CD4-positive, alpha-beta memory T cell (primary cell): ENCODE data around the gene BBX. TPM values are rescaled to one million over a fixed set of nuclear protein-coding genes. Genes with fewer than 3 reads are reported as not detected.

ENCODE experiments used
- CTCF ChIA-PET: fragments of 350-600 bp; sonication (Branson Sonifier 250); formaldehyde crosslinking; loops from one replicate; lab custom pipeline; 2021; ENCODE audit warnings: inconsistent platforms; ENCODE audit not compliant: partially characterized antibody; lab: Charles Lee
- POLR2A ChIA-PET: fragments of 350-600 bp; sonication (Branson Sonifier 250); formaldehyde crosslinking; loops from one replicate; lab custom pipeline; 2021; ENCODE audit not compliant: partially characterized antibody; lab: Charles Lee
- DNase-seq, 5 donors: peaks; one replicate each; pipeline versions ENCODE4 v3.0.0 to v3.0.0-alpha.2; 2020 to 2022; ENCODE audit warnings: mixed read lengths in 1 of 5
- H3K27ac ChIP-seq: one replicate; pipeline ENCODE4 v1.7.0; 2013; ENCODE audit warnings: low read depth, low read length
- H3K27me3 ChIP-seq: 2 replicates; pipeline ENCODE4 v1.7.0; 2013; ENCODE audit warnings: mild to moderate bottlenecking, low read length, moderate library complexity; ENCODE audit not compliant: insufficient read depth
- H3K36me3 ChIP-seq: 2 replicates; pipeline ENCODE4 v1.7.0; 2013; ENCODE audit warnings: mild to moderate bottlenecking, low read length, moderate library complexity; ENCODE audit not compliant: insufficient read depth
- H3K4me1 ChIP-seq: 2 replicates; pipeline ENCODE4 v1.7.0; 2013; ENCODE audit warnings: mild to moderate bottlenecking, low read length, moderate library complexity; ENCODE audit not compliant: insufficient read depth
- H3K4me3 ChIP-seq, 2 donors: one replicate each; pipeline ENCODE4 v1.7.0; 2013; ENCODE audit warnings: low read length in 2 of 2, mild to moderate bottlenecking in 1 of 2
- H3K9me3 ChIP-seq, 2 donors: one replicate each; pipeline ENCODE4 v1.7.0; 2013; ENCODE audit warnings: low read length in 2 of 2, control low read depth in 1 of 2; ENCODE audit not compliant: control insufficient read depth in 1 of 2
- H3K27ac Mint-ChIP-seq, 7 donors: one replicate each; pipeline ENCODE4 v1.8.0; 2020 to 2021; ENCODE audit warnings: mixed read lengths in 7 of 7, mild to moderate bottlenecking in 6 of 7, inconsistent platforms in 3 of 7, moderate library complexity in 3 of 7
- H3K27me3 Mint-ChIP-seq, 2 donors: one replicate each; pipeline ENCODE4 v1.8.0; 2020 to 2021; ENCODE audit warnings: mixed read lengths in 2 of 2
- H3K36me3 Mint-ChIP-seq, 2 donors: one replicate each; pipeline ENCODE4 v1.8.0; 2020 to 2021; ENCODE audit warnings: mixed read lengths in 2 of 2, inconsistent platforms in 1 of 2, mild to moderate bottlenecking in 1 of 2
- H3K4me1 Mint-ChIP-seq, 4 donors: one replicate each; pipeline ENCODE4 v1.8.0; 2020 to 2021; ENCODE audit warnings: mixed read lengths in 4 of 4, mild to moderate bottlenecking in 1 of 4
- H3K4me3 Mint-ChIP-seq, 8 donors: one replicate each; pipeline ENCODE4 v1.8.0; 2020 to 2021; ENCODE audit warnings: mixed read lengths in 8 of 8, mild to moderate bottlenecking in 7 of 8, moderate library complexity in 6 of 8, inconsistent platforms in 3 of 8
- H3K9me3 Mint-ChIP-seq, 8 donors: one replicate each; pipeline ENCODE4 v1.8.0; 2020 to 2021; ENCODE audit warnings: mixed read lengths in 8 of 8, mild to moderate bottlenecking in 5 of 8, inconsistent platforms in 3 of 8, moderate library complexity in 1 of 8
- intact Hi-C: fragments of 100-400 bp; cut with micrococcal nuclease; formaldehyde crosslinking; loops from one replicate; pipeline ENCODE4 v1.15.1; 2023
- polyA plus RNA-seq, 2 donors: library from polyadenylated mRNA; unstranded; fragments of 300-500 nt; fragmentation: Illumina TruSeq; gene quantifications; one replicate each; pipeline ENCODE4 v1.2.3, GENCODE V29; 2021
- total RNA-seq, 2 experiments: library from RNA; stranded (reverse); gene quantifications; one replicate each; pipeline ENCODE4 v1.2.3, GENCODE V29; 2021

BBX gene
- total and polyA plus RNA-seq, 4 experiments from 2014 or later: 85.4 to 101 (median 96.5) TPM

DNA sequence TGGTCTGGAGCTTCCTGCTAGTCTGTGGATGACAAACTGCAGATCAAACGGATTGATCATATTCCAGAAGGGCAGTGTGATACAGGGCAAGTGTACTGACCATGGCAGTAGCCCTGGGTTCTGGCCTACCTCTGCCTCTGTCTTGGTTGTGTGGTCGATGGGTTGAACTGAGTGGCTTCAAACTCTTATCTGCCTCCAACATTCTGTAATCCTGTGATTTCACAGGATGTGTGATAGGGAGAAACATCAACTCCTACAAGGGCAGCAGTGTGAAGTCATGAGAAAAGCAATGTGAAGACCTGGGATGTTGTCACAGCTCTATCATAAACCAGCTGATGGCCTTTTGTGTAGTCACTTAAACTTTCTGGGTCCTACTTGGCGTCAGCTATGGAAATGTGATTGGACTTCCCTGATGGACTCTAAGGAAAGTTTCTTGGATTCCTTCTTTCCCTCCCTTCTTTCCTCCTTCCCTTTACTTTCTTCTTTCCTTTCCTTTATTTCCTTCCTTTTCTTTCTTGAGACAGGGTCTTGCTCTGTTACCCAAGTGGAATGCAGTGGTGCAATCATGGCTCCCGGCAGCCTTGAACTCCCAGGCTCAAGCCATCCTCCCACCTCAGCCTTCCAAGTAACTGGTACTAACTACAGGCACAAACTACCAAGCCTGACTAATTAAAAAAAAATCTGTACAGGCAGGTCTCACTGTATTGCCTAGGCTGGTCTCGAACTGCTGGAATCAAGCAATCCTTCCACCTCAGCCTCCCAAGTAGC, 114.8 kb downstream of the BBX start:
- POLR2A ChIA-PET: interaction anchor here (0.6 kb wide), 1 partner anchor 13 kb away, joined by 3 read pairs; no protein-coding TSS in a partner anchor

DNA sequence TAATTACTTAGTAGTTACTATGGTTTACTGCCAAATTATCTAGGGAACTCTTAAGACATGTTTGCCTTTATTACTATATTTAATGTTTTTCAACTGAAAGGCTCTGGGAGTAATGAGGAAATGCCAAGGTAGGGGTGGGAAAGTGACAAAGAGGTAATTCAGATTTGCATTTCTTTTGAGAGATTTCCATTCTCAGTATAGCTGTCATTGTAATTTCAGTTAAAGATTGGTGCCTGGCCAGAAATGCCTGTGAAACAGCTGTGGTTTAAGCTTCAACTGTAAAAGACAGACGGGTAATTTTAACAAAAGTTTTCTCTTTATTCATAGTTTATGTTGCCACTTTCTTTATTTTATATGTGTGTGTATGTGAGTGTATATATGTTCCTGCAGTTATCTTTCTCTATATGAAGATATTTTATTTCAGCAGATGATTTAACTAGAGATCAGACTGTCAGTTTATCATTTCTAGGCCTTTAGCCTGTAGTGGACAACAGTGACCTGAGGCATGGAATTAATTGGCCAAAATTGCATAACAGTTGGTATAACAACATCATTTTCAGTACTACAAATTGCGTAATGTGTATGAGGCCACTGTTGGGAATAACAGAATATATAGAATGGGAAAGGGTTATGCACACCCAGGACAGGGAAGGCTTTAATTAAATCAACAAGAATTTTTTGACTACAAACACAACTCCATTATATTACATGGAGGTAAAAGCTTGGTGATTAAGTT, 119.0 kb downstream of the BBX start:
- Mint-ChIP-seq H3K4me1 (peaks cover 0 to 24% (median 15%) of the 10 kb centered on the region in 4 donors), H3K36me3 (peaks cover 4 to 18% of the 10 kb centered on the region in 2 donors), H3K9me3 (no peaks in the 10 kb centered on the region), H3K27ac (peak overlapping the region in 1 of 7 donors; percentile 46), H3K4me3 (no peak overlapping the region), H3K27me3 (no peaks in the 10 kb centered on the region)
- intact Hi-C loops: no loop called here
- Histone ChIP-seq H3K9me3 (no peaks in the 10 kb centered on the region), H3K27me3 (no peaks in the 10 kb centered on the region), H3K4me3 (no peak overlapping the region), H3K4me1 (no peaks in the 10 kb centered on the region), H3K36me3 (no peaks in the 10 kb centered on the region), H3K27ac (no peak overlapping the region)
- CTCF ChIA-PET: no interaction called here
- POLR2A ChIA-PET: no interaction called here
- no peak for DNase-seq

More for the DNA sequence above, 114.8 kb downstream of the BBX start:
- Histone ChIP-seq H3K4me3 (no peak overlapping the region), H3K27ac (no peak overlapping the region), H3K27me3 (no peaks in the 10 kb centered on the region), H3K9me3 (no peaks in the 10 kb centered on the region), H3K4me1 (no peaks in the 10 kb centered on the region), H3K36me3 (no peaks in the 10 kb centered on the region)
- Mint-ChIP-seq H3K27ac (no peak overlapping the region), H3K9me3 (no peaks in the 10 kb centered on the region), H3K36me3 (peaks cover 3 to 12% of the 10 kb centered on the region in 2 donors), H3K27me3 (no peaks in the 10 kb centered on the region), H3K4me3 (no peak overlapping the region), H3K4me1 (peaks cover 4 to 24% (median 20%) of the 10 kb centered on the region in 4 donors)
- intact Hi-C loops: no loop called here
- no peak for DNase-seq
- CTCF ChIA-PET: interaction anchor here (1.3 kb wide), 1 partner anchor 24 kb away, joined by 3 read pairs; no protein-coding TSS in a partner anchor

DNA sequence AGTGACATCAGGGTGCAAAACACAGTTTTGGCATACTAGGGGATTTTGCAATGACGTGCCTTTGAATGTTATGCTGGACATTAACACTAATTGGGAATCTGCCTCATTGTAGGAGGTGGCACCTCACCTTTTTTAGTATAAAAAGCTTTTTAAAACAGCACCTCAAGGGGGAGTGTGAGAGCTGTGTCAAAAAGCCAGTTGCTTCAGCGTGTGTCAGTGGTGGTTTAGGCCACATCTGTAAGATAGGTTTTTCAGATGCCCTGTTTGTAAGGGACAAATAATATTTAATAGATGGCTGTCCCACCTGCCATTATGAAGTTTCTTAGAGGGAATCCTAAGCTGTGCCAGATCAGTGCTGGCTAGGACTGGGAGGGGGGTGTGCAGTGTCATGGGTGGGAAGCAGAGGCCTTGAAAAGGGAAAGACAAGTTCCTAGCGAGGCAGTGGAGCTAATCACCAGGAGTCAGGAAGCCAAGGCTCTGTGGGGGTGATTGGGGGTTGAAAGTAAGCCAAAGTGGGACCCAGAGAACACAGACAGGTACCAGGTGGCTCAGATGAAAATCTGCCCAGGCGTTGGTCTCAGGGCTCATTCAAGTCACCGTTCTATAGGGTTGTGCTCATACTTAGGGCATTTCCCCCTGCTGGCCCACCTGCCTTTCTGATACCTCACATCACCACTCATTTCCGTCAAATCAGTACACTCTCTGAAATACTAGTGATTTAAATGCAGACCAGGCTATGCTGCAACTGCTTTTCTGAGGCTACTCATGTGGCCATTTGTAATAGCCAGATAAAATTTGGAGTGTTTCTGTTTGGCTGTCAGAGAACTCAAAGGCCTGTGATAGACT, 120.5 kb downstream of the BBX start:
- no peak for DNase-seq
- CTCF ChIA-PET: interaction anchor here (0.9 to 1.9 kb wide), 3 partner anchors 10 to 32 kb away, joined by 3 to 7 read pairs (median 4); no protein-coding TSS in a partner anchor
- Histone ChIP-seq H3K27me3 (no peaks in the 10 kb centered on the region), H3K4me1 (no peaks in the 10 kb centered on the region), H3K4me3 (no peak overlapping the region), H3K36me3 (no peaks in the 10 kb centered on the region), H3K9me3 (no peaks in the 10 kb centered on the region), H3K27ac (no peak overlapping the region)
- peaks cover 0 to 30% (median 17%) of the 10 kb centered on the region in 4 donors for H3K4me1 Mint-ChIP-seq
- no peak overlapping the region for H3K4me3 Mint-ChIP-seq
- peaks cover 14 to 27% of the 10 kb centered on the region in 2 donors for H3K36me3 Mint-ChIP-seq
- H3K27ac Mint-ChIP-seq: peak overlapping the region in 1 of 7 donors; percentile 8
- H3K9me3 Mint-ChIP-seq: no peaks in the 10 kb centered on the region
- POLR2A ChIA-PET: no interaction called here
- intact Hi-C loops: no loop called here
- H3K27me3 Mint-ChIP-seq: no peaks in the 10 kb centered on the region

DNA sequence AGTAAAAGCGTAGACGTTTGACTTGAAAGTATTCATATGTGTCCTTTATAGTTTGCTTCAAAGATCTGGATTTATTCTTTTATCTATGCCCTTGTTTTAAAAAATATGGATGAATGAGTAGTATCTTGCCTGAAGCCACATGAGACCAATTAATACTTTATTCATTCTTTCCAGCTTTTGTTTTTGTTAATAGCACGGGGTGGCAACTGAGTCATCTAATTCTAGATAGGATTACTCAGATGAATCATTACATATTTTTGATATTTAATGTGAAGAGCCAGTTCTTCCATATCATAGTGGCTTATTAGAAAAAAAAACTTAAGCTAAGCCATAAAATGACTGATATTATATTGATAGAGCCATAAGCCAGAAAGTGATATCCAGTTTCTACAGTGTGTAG, 121.9 kb downstream of the BBX start:
- DNase-seq: no peak
- H3K9me3 Mint-ChIP-seq: no peaks in the 10 kb centered on the region
- H3K27me3 Mint-ChIP-seq: no peaks in the 10 kb centered on the region
- H3K4me1 Mint-ChIP-seq: peaks cover 8 to 34% (median 26%) of the 10 kb centered on the region in 4 donors
- intact Hi-C loops: no loop called here
- Histone ChIP-seq H3K4me3 (no peak overlapping the region), H3K27me3 (no peaks in the 10 kb centered on the region), H3K27ac (no peak overlapping the region), H3K9me3 (no peaks in the 10 kb centered on the region), H3K36me3 (no peaks in the 10 kb centered on the region), H3K4me1 (no peaks in the 10 kb centered on the region)
- no peak overlapping the region for H3K27ac Mint-ChIP-seq
- H3K4me3 Mint-ChIP-seq: no peak overlapping the region
- ChIA-PET POLR2A (no interaction called here), CTCF (interaction anchor here (0.6 to 1.9 kb wide), 2 partner anchors 31 to 58 kb away, joined by 3 to 7 read pairs; no protein-coding TSS in a partner anchor)
- H3K36me3 Mint-ChIP-seq: peaks cover 23 to 41% of the 10 kb centered on the region in 2 donors

DNA sequence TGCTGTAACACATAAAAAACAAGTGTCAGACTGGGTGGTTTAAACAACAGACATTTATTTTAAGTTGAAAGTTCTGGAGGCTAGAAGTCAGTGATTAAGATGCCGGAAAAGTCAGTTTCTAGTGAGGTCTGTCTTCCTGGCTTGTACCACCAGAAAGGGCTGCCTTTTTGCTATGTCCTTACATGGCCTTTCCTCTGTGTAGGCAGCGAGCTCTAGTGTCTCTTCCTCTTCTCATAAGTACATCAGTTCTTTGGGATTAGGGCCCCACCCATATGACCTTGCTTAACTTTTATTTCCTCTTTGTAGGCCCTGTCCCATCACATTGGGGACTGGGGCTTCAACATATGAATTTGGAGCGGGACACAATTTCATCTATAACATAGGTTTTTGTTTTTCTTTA, 128.0 kb downstream of the BBX start:
- H3K4me3 Mint-ChIP-seq: no peak overlapping the region
- H3K9me3 Mint-ChIP-seq: no peaks in the 10 kb centered on the region
- H3K4me1 ChIP-seq: no peaks in the 10 kb centered on the region
- peaks cover 25 to 30% of the 10 kb centered on the region in 2 donors for H3K36me3 Mint-ChIP-seq
- CTCF ChIA-PET: no interaction called here
- no peak overlapping the region for H3K4me3 ChIP-seq
- POLR2A ChIA-PET: no interaction called here
- H3K9me3 ChIP-seq: no peaks in the 10 kb centered on the region
- no peaks in the 10 kb centered on the region for H3K27me3 Mint-ChIP-seq
- H3K27ac Mint-ChIP-seq: peak overlapping the region in 2 of 7 donors; percentile 7 to 9
- intact Hi-C loops: no loop called here
- H3K27me3 ChIP-seq: no peaks in the 10 kb centered on the region
- no peak for DNase-seq
- H3K4me1 Mint-ChIP-seq: peaks cover 21 to 26% (median 24%) of the 10 kb centered on the region in 4 donors
- H3K27ac ChIP-seq: no peak overlapping the region
- H3K36me3 ChIP-seq: no peaks in the 10 kb centered on the region

DNA sequence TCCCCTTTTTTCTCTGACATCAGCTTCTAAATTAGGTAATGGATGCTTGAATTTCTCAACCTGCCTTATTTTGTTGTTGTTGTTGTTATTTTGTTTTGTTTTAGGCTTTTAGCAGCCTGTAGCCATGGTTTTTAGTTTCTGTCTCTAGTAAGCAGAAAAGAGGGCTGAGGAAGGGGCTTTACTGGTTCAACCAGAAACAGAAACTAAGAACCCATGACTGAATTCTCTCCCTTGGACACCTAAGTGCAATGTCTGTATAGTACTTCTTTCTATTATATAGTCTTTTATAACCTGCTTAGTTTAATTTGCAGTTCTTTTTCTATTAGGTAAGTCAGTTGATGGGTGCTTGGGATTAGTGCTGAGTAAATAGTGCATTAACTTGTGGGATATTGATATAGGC, 129.0 kb downstream of the BBX start:
- H3K36me3 Mint-ChIP-seq: peaks cover 22 to 26% of the 10 kb centered on the region in 2 donors
- Histone ChIP-seq H3K4me3 (no peak overlapping the region), H3K4me1 (no peaks in the 10 kb centered on the region), H3K27me3 (no peaks in the 10 kb centered on the region), H3K36me3 (no peaks in the 10 kb centered on the region), H3K9me3 (no peaks in the 10 kb centered on the region), H3K27ac (no peak overlapping the region)
- no peaks in the 10 kb centered on the region for H3K27me3 Mint-ChIP-seq
- intact Hi-C loops: no loop called here
- peak in 1 of 5 donors; percentile 35 for DNase-seq
- ChIA-PET CTCF (no interaction called here), POLR2A (no interaction called here)
- H3K9me3 Mint-ChIP-seq: no peaks in the 10 kb centered on the region
- H3K4me3 Mint-ChIP-seq: peak overlapping the region in 1 of 8 donors; percentile 42
- H3K27ac Mint-ChIP-seq: peak overlapping the region in 5 of 7 donors; percentile 9 to 49 (median 33)
- peaks cover 21 to 26% (median 24%) of the 10 kb centered on the region in 4 donors for H3K4me1 Mint-ChIP-seq
